Measurements from ENCODE around the gene PNLIPRP2. TPM values are rescaled to one million over a fixed set of nuclear protein-coding genes. Genes with fewer than 3 reads are reported as not detected.
A peak's percentile ranks its signal among the peaks of the same experiment; 100 is the strongest.

The PNLIPRP2 gene
- total and polyA plus RNA-seq, 2 of the 4 experiments (the other 2 are of a cell fraction): not detected

GRCh38 chr10:116688241-116688711 is 67.5 kb downstream of the PNLIPRP2 start:
- H3K27me3 ChIP-seq (ENCODE audit: control insufficient read depth, insufficient read depth, low read length): no peaks in the 10 kb centered on the region
- H3K36me3 ChIP-seq (ENCODE audit: control insufficient read depth, insufficient read depth, low read length): no peaks in the 10 kb centered on the region
- H3K56ac ChIP-seq (ENCODE audit: extremely low read depth, insufficient read depth, low read length): peak overlapping the region; percentile 29; the same call in 1 of the 2 replicates
- peak overlapping the region; percentile 9; the same call in 1 of the 2 replicates for H3K4me3 ChIP-seq (ENCODE audit: insufficient read depth, low read depth, low read length)
- in situ Hi-C loops (cut with MboI; ENCODE audit: low sequenced_read_pairs): no loop called here
- BruUV-seq (replicated peaks): no TSS peak
- H3K9ac ChIP-seq (ENCODE audit: low read depth, low read length): peak overlapping the region; percentile 14
- ChIA-PET POLR2A (ENCODE audit: unreplicated experiment) (interaction anchor here (0.6 kb wide), 1 partner anchor 27 kb away, joined by 14 read pairs; no protein-coding TSS in a partner anchor), CTCF (interaction anchor here (1.2 to 4.9 kb wide), 3 partner anchors 88 to 108 kb away, joined by 3 to 39 read pairs (median 4); no protein-coding TSS in a partner anchor)
- peak overlapping the region; percentile 49 for H3K23ac ChIP-seq (ENCODE audit: low read depth, low read length)
- peak overlapping the region; percentile 76 for H3K4ac ChIP-seq (ENCODE audit: low read depth, low read length)
- peak overlapping the region; percentile 60 for H2BK20ac ChIP-seq (ENCODE audit: low read depth, low read length)
- H2BK5ac ChIP-seq (ENCODE audit: low read depth, low read length, poor library complexity, severe bottlenecking): peak overlapping the region; percentile 53
- no peaks in the 10 kb centered on the region for H3K9me3 ChIP-seq (ENCODE audit: control insufficient read depth, insufficient read depth, low read length)
- dilution Hi-C loops (cut with HindIII; ENCODE audit: low sequenced_read_pairs, unreplicated experiment): loop anchor here (25.0 kb wide), 1 partner anchor 99 kb away; no protein-coding TSS in a partner anchor
- peak overlapping the region; percentile 58 for H4K91ac ChIP-seq (ENCODE audit: insufficient read depth, low read depth, low read length)
- peaks cover 14% of the 10 kb centered on the region for H3K4me1 ChIP-seq (ENCODE audit: control insufficient read depth, insufficient read depth, low read length)
- peak overlapping the region; percentile 60 for H2BK120ac ChIP-seq (ENCODE audit: low read depth, low read length)
- 0 out of 4 replicates have a peak, but pooled peaks cover 0 to 3% of the 10 kb centered on the region in 2 experiments for H3K79me1 ChIP-seq (ENCODE audit: low read depth in 1 of 2, low read length in 2 of 2)
- 7% methylated on average over 2 of the region's 7 CpGs; no CpG with 5 or more reads in 1 of the 2 experiments for WGBS, 2 experiments (ENCODE audit: extremely low coverage in 2 of 2, insufficient read length in 1 of 2)
- H2AFZ ChIP-seq (replicated peaks; ENCODE audit: low read length, poor library complexity): peak overlapping the region; percentile 66
- H2AK5ac ChIP-seq (ENCODE audit: low read depth, low read length): no peak overlapping the region; the same call in 1 of the 2 replicates
- H4K5ac ChIP-seq (ENCODE audit: low read depth, low read length): peak overlapping the region; percentile 31; the same call in 1 of the 2 replicates
- DNase-seq (peak; percentile 80), ATAC-seq (ENCODE audit: low read depth) (peak; percentile 86)
- H2BK15ac ChIP-seq (ENCODE audit: low read depth, low read length): no peak overlapping the region; the same call in 2 of the 3 replicates
- peaks cover 9% of the 10 kb centered on the region for H3K9me1 ChIP-seq (ENCODE audit: insufficient read depth, low read length)
- H4K20me1 ChIP-seq (ENCODE audit: insufficient read depth, low read length): no peaks in the 10 kb centered on the region
- H3K18ac ChIP-seq (ENCODE audit: low read depth, low read length): 0 out of 2 replicates have a peak overlapping the region, but pooled peaks have one; percentile 32
- H3K4me2 ChIP-seq (ENCODE audit: low read depth, low read length): peak overlapping the region; percentile 82
- H3K27ac ChIP-seq (ENCODE audit: insufficient read depth, low read length): peak overlapping the region; percentile 86
- TF ChIP-seq RCOR1 (IDR thresholded peaks at IDR 0.05; ENCODE audit: insufficient replicate concordance, low read length): no peak
- TF ChIP-seq ELK1 (IDR thresholded peaks at IDR 0.05; ENCODE audit: borderline replicate concordance, low read depth, low read length): no peak
- TF ChIP-seq POLR2A (IDR thresholded peaks at IDR 0.05; ENCODE audit: low read depth, low read length): no peak
- TF ChIP-seq CTCF (conservative IDR thresholded peaks at IDR 0.05; ENCODE audit: low read depth, low read length): no peak
- TF ChIP-seq RFX5 (IDR thresholded peaks at IDR 0.05; ENCODE audit: low read depth, low read length): no peak
- intact Hi-C loops (cut with micrococcal nuclease): loop anchor here (2.0 kb wide), 1 partner anchor 487 kb away; no protein-coding TSS in a partner anchor
- no peak overlapping the region for H2AK9ac ChIP-seq (replicated peaks; ENCODE audit: low read depth, low read length, poor library complexity)
- H4K8ac ChIP-seq (ENCODE audit: low read depth in 2 of 2, low read length in 2 of 2): peak overlapping the region; percentile 62 to 70; a peak in 3 of 4 replicates
- peak overlapping the region; percentile 35 for H3K14ac ChIP-seq (replicated peaks; ENCODE audit: low read depth, low read length)

Data from IMR-90 (cell line).